RPMI8226 (cell line): Measurements from ENCODE around the gene NUP155.
"Not testable (repeated sequence)": the region's sequence is repeated elsewhere in the genome, so short reads cannot be mapped to it uniquely, and the experiment has no call there.

ENCODE experiments used
- DNase-seq: peaks from one replicate; pipeline ENCODE4 v3.0.0-alpha.2; 2015

The NUP155 gene

GRCh38 chr5:37272511-37272910 lies 98.4 kb downstream of the NUP155 start:
- no peak for DNase-seq

GRCh38 chr5:37268100-37268499 lies 102.8 kb downstream of the NUP155 start:
- DNase-seq: not testable (repeated sequence)

GRCh38 chr5:37255774-37256358 lies 115.0 kb downstream of the NUP155 start:
- DNase-seq: no peak

GRCh38 chr5:37254581-37254980 lies 116.3 kb downstream of the NUP155 start:
- DNase-seq: no peak

GRCh38 chr5:37251665-37252064 lies 119.2 kb downstream of the NUP155 start:
- no peak for DNase-seq

GRCh38 chr5:37249815-37250164 lies 121.1 kb downstream of the NUP155 start:
- no peak for DNase-seq

- no peak for DNase-seq
Measured at GRCh38 chr5:37248970-37249814, 121.7 kb downstream of the NUP155 start, which contains the start of gene CPLANE1. TSS of gene CPLANE1 (minus strand) at chr5:37249376. CDS start at chr5:37247698, 1,678 bp downstream.

GRCh38 chr5:37248421-37248969 lies 122.4 kb downstream of the NUP155 start:
- no peak for DNase-seq

GRCh38 chr5:37247496-37247895 lies 123.4 kb downstream of the NUP155 start:
- no peak for DNase-seq

GRCh38 chr5:37247036-37247435 lies 123.9 kb downstream of the NUP155 start:
- no peak for DNase-seq
